Smooth muscle cell of the pulmonary artery (primary cell): ENCODE measurements around the gene THAP5. TPM values are rescaled to one million over a fixed set of nuclear protein-coding genes. Genes with fewer than 3 reads are reported as not detected.

Experiments
- total RNA-seq: library from RNA; depleted of rRNA; stranded (reverse); fragments of >200 nt; gene quantifications from 2 replicates; pipeline ENCODE4 v1.2.3, GENCODE V29; 2014

THAP5 gene
- total RNA-seq = 16.9 and 22.1 TPM in 2 replicates

GRCh38 chr7:108569381-108570145, at the start of gene THAP5, which contains the start of gene DNAJB9:
Gene THAP5, minus strand, starts transcription at chr7:108569706. Its CDS starts 137 bp downstream, at chr7:108569569.
Gene DNAJB9, plus strand, starts transcription at chr7:108569874. Its CDS starts 1,853 bp downstream, at chr7:108571727.

GRCh38 chr7:108525985-108526767, 43.3 kb downstream of the THAP5 start, which contains the start of gene PNPLA8:
Gene PNPLA8, minus strand, starts transcription at chr7:108526135. Its CDS starts 10,644 bp downstream, at chr7:108515491.

Other genes with a start within 250 kb of the THAP5 start
- 1.6 and 22.6 TPM in 2 replicates for gene NRCAM, start 113.3 kb downstream of the THAP5 start, total RNA-seq
- gene PNPLA8, start 43.6 kb downstream of the THAP5 start, total RNA-seq = 23.2 and 29.1 TPM in 2 replicates
- gene DNAJB9, start 168 bp upstream of the THAP5 start, total RNA-seq = 48.3 and 56.6 TPM in 2 replicates